MM.1S (cell line): Measurements from ENCODE around the gene SARS2.

ENCODE experiments used
- DNase-seq: peaks from one replicate; pipeline ENCODE4 v3.0.0-alpha.2; 2015
- H2AFZ ChIP-seq: fragments of 300-600 bp; sonication (generic); 2 replicates; pipeline ENCODE4 v1.6.0; 2016; ENCODE audit warnings: antibody characterized with exemption, low read length
- H3F3A ChIP-seq: fragments of 300-600 bp; sonication (generic); 2 replicates; pipeline ENCODE4 v1.6.1; 2016; ENCODE audit warnings: mild to moderate bottlenecking, antibody characterized with exemption, low read length, moderate library complexity, mixed read lengths; ENCODE audit not compliant: insufficient read depth
- H3K27ac ChIP-seq: fragments of 300-600 bp; sonication (generic); 2 replicates; pipeline ENCODE4 v1.5.1; 2016; ENCODE audit warnings: mild to moderate bottlenecking, low read length
- H3K27me3 ChIP-seq: fragments of 300-600 bp; sonication (generic); replicated peaks from 2 replicates; pipeline ENCODE4 v1.6.0; 2016; ENCODE audit warnings: low read length; ENCODE audit not compliant: insufficient read depth
- H3K36me3 ChIP-seq: fragments of 300-600 bp; sonication (generic); replicated peaks from 2 replicates; pipeline ENCODE4 v1.6.1; 2016; ENCODE audit warnings: mild to moderate bottlenecking, low read length, mixed read lengths; ENCODE audit not compliant: insufficient read depth
- H3K4me1 ChIP-seq: fragments of 300-600 bp; sonication (generic); 2 replicates; pipeline ENCODE4 v1.6.1; 2016; ENCODE audit warnings: low read length, mixed read lengths
- H3K4me2 ChIP-seq: fragments of 300-600 bp; sonication (generic); 2 replicates; pipeline ENCODE4 v1.6.0; 2016; ENCODE audit warnings: low read depth, low read length
- H3K4me3 ChIP-seq: fragments of 300-600 bp; sonication (generic); 2 replicates; pipeline ENCODE4 v1.5.1; 2016; ENCODE audit warnings: low read length, mixed read lengths
- H3K79me2 ChIP-seq: fragments of 300-600 bp; sonication (generic); 2 replicates; pipeline ENCODE4 v1.6.1; 2016; ENCODE audit warnings: mixed run types, low read length, mixed read lengths
- H3K9ac ChIP-seq: fragments of 300-600 bp; sonication (generic); 2 replicates; pipeline ENCODE4 v1.6.1; 2016; ENCODE audit warnings: low read length, mixed read lengths
- H3K9me2 ChIP-seq: fragments of 300-600 bp; sonication (generic); replicated peaks from 2 replicates; pipeline ENCODE4 v1.6.1; 2016; ENCODE audit warnings: mild to moderate bottlenecking, low read length, mixed read lengths; ENCODE audit not compliant: insufficient read depth
- H3K9me3 ChIP-seq: fragments of 300-600 bp; sonication (generic); replicated peaks from 2 replicates; pipeline ENCODE4 v1.6.1; 2016; ENCODE audit warnings: mild to moderate bottlenecking, low read length, mixed read lengths; ENCODE audit not compliant: insufficient read depth
- H4K20me1 ChIP-seq: fragments of 300-600 bp; sonication (generic); 2 replicates; pipeline ENCODE4 v1.6.1; 2016; ENCODE audit warnings: mild to moderate bottlenecking, low read length, moderate library complexity, mixed read lengths; ENCODE audit not compliant: insufficient read depth
- CTCF ChIP-seq: fragments of 300-600 bp; sonication (generic); IDR thresholded peaks from 2 replicates; pipeline ENCODE4 v1.5.1; 2016; ENCODE audit warnings: antibody characterized with exemption, low read length, mixed read lengths
- EZH2 ChIP-seq: fragments of 300-600 bp; sonication (generic); optimal IDR thresholded peaks from 2 replicates; pipeline ENCODE3; 2017; ENCODE audit warnings: low read depth, mild to moderate bottlenecking, antibody characterized with exemption, low read length, mixed read lengths
- EZH2phosphoT487 ChIP-seq: fragments of 300-600 bp; sonication (generic); IDR thresholded peaks from 2 replicates; pipeline ENCODE4 v1.6.1; 2018; ENCODE audit warnings: antibody characterized with exemption, low read length

SARS2 gene

DNA sequence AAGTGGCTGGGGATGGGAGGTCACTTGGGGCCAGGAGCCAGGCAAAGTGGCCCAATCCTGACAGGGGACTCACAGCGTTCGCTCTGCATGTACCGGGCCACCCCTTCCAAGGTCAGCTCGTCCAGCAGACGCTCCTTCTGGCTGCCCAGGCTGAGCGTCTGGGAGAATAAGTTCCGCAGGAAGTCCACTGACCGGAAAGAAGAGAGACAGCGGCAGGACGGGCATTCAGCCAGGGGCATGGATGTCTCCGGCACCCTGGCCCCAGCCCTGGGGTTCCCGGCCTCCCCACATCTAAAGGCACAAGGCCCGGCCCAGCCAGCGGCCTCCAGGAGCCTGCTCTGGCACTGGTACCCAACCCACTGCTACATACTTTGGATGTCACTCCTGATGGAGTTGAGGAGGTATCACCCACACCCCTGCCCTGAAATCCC is 37.2 kb downstream of the SARS2 start:
- Histone ChIP-seq H3F3A (no peaks in the 10 kb centered on the region), H3K4me2 (no peak overlapping the region), H3K9me2 (no peaks in the 10 kb centered on the region), H3K9ac (no peak overlapping the region), H3K4me3 (no peak overlapping the region), H2AFZ (no peak overlapping the region), H3K36me3 (no peaks in the 10 kb centered on the region), H4K20me1 (no peaks in the 10 kb centered on the region), H3K9me3 (no peaks in the 10 kb centered on the region), H3K79me2 (peaks cover 23% of the 10 kb centered on the region), H3K27me3 (no peaks in the 10 kb centered on the region), H3K27ac (no peak overlapping the region), H3K4me1 (0 out of 2 replicates have a peak, but pooled peaks cover 6% of the 10 kb centered on the region)
- no peak for TF ChIP-seq EZH2phosphoT487
- DNase-seq = no peak

- H4K20me1 ChIP-seq = no peaks in the 10 kb centered on the region
- no peak overlapping the region for H3K4me3 ChIP-seq
- H3F3A ChIP-seq = no peaks in the 10 kb centered on the region
- TF ChIP-seq EZH2phosphoT487 = no peak
- no peak for TF ChIP-seq CTCF
- no peak for TF ChIP-seq EZH2
- no peaks in the 10 kb centered on the region for H3K9me3 ChIP-seq
- no peaks in the 10 kb centered on the region for H3K9me2 ChIP-seq
- no peak overlapping the region for H2AFZ ChIP-seq
- H3K36me3 ChIP-seq = no peaks in the 10 kb centered on the region
- no peaks in the 10 kb centered on the region for H3K27me3 ChIP-seq
- no peak overlapping the region for H3K4me2 ChIP-seq
- no peak for DNase-seq
- no peak overlapping the region for H3K27ac ChIP-seq
- H3K4me1 ChIP-seq = 0 out of 2 replicates have a peak, but pooled peaks cover under 1% of the 10 kb centered on the region
- H3K9ac ChIP-seq = no peak overlapping the region
- peaks cover 18% of the 10 kb centered on the region for H3K79me2 ChIP-seq
Observed at GRCh38 chr19:38892841-38893240, 37.7 kb downstream of the SARS2 start.

GRCh38 chr19:38891771-38892170 is 38.8 kb downstream of the SARS2 start:
- Histone ChIP-seq H3K4me1 (no peaks in the 10 kb centered on the region), H3K4me2 (no peak overlapping the region), H3K79me2 (peaks cover 8% of the 10 kb centered on the region), H3K27ac (no peak overlapping the region), H2AFZ (no peak overlapping the region), H3K27me3 (no peaks in the 10 kb centered on the region), H3K4me3 (no peak overlapping the region), H3K9ac (no peak overlapping the region), H4K20me1 (no peaks in the 10 kb centered on the region), H3K9me3 (no peaks in the 10 kb centered on the region), H3K9me2 (no peaks in the 10 kb centered on the region), H3F3A (no peaks in the 10 kb centered on the region), H3K36me3 (no peaks in the 10 kb centered on the region)
- DNase-seq = no peak
- no peak for TF ChIP-seq EZH2

DNA sequence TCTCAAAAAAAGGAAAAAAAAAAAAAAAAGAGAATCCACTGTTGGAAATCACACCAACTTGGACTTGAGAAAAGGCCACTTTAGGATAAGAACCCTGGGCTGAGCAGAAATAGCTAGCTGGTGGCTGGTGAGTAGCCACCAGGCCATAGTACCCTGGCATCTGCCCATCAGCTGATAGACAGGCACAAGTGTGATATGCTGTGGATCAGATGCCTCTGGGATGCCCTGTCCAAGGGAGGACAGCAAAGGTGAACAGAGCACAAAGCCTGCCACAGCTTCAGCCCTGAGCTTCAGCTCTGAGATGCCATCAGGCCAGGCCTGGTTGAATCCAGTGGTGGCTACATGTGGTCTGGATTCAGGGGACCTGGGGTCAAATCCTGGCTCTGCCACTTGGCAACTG is 39.9 kb downstream of the SARS2 start:
- Histone ChIP-seq H2AFZ (no peak overlapping the region), H3K9ac (no peak overlapping the region), H3K4me1 (no peaks in the 10 kb centered on the region), H3K4me3 (no peak overlapping the region), H3K9me2 (no peaks in the 10 kb centered on the region), H3K27ac (no peak overlapping the region), H3K79me2 (peaks cover 3% of the 10 kb centered on the region), H3K27me3 (no peaks in the 10 kb centered on the region), H4K20me1 (no peaks in the 10 kb centered on the region), H3F3A (no peaks in the 10 kb centered on the region), H3K9me3 (no peaks in the 10 kb centered on the region), H3K4me2 (no peak overlapping the region), H3K36me3 (no peaks in the 10 kb centered on the region)
- DNase-seq = no peak
- TF ChIP-seq CTCF (no peak), EZH2phosphoT487 (no peak), EZH2 (no peak)
